Measurements from ENCODE around the gene PAM16.

PAM16 gene

DNA sequence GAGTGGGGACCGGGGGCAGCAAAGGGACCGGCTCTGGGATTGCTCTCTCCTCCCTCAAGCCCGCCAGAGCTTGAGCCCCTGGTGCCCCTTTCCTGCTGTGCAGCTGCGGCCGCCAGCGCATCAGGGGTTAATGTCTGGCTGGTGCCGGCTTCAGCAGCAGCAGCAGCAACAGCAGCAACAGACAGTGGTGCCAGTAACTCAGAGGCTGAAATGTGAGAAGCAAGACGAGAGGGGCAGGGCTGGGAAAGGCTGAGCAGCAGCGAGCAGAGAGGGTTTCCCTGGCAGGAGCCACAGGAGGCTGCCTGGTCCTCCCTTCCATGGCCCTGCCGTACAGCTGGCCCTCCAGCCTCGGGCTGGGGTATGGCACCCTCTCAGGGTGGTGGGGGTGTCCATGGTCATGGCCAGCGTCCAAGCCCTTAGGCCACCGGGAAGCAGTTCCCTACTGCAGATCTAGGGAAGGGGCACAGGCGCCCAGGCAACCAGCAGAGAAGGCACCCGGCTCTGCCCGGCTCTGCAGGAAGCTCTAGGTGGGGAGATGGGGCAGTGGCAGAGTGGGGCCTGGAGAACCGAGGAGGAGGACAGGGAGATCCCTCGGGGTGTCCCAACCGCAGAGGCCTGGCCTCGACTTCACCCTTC is 57.2 kb downstream of the PAM16 start:
- DNase-seq: no peak

- no peak for DNase-seq
Observed at GRCh38 chr16:4293181-4293716, 57.9 kb downstream of the PAM16 start.

DNA sequence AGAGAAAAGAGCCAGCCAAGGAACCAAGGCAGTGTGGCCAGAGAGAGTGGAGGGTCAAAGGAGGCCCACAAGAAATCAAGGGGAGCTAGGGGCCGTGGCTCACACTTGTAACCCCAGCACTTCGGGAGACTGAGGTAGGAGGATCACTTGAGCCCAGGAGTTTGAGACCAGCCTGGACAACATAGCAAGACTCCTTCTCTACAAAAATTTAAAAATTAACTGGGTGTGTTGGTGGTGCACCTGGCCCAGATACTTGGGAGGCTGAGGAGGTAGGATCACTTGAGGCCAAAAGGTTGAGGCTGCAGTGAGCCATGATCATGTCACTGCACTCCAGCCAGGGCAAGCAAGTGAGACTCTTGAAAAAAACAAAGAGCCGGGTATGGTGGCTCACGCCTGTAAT is 59.4 kb downstream of the PAM16 start:
- DNase-seq: no peak
